RWPE1 (cell line): ENCODE results near the gene PHRF1.

Experiments
- CTCF ChIA-PET: fragments of 350-600 bp; sonication (Branson Sonifier 250); formaldehyde crosslinking; extraction: SDS; loops from one replicate; lab custom pipeline; 2021; lab: Yijun Ruan, JAX
- POLR2A ChIA-PET: fragments of 400-600 bp; formaldehyde crosslinking; extraction: SDS; loops from one replicate; lab custom pipeline; 2020; ENCODE audit warnings: antibody characterized with exemption; ENCODE audit not compliant: low non-redundant PET; lab: Yijun Ruan, JAX
- DNase-seq: peaks from one replicate; pipeline ENCODE4 v3.0.0; 2012; ENCODE audit warnings: low spot score
- H3K27ac ChIP-seq: fragments of 450-650 bp; 2 replicates; pipeline ENCODE4 v1.5.1; 2017
- TF ChIP-seq, protein P1 (sequence below): fragments of 450-650 bp; conservative IDR thresholded peaks from 2 replicates; pipeline ENCODE4 v1.5.1; 2017; ENCODE audit warnings: low read depth, mild to moderate bottlenecking

PHRF1 gene

DNA sequence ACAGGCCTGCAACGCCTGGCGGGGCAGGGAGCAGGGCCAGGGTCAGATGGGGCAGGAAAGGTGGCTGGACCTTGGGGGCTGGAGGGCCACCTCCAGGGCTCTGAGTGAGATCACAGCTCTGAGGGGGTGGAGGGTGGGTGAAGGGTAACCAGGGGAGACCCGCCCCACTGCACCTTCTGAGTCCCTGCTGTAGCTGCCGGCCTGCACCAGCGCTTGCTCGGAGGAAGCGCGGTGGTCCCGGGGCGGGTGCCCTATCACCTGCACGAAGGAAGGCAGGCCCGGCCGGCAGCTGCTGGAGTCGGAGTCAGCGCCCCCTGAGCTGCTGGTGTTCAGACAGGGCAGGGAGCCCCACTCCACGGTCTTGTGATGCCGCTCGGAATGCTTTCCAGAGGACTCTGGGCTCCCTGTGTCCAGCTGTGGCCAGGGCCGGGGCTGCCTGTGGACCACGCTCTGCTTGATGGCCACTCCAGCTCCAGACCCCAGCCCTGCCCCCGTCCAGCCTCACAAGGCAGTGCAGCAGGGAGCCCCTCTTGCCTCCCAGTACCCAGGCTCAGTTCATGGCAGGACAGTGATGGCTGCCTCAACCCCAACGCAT is 19.5 kb upstream of the PHRF1 start:
- POLR2A ChIA-PET, result no interaction called here
- CTCF ChIA-PET, result interaction anchor here (0.5 to 1.1 kb wide), 4 partner anchors 19 to 258 kb away, joined by 3 read pairs; partner anchors contain the start of gene PHRF1
- no peak for DNase-seq
- TF ChIP-seq, protein P1, sequence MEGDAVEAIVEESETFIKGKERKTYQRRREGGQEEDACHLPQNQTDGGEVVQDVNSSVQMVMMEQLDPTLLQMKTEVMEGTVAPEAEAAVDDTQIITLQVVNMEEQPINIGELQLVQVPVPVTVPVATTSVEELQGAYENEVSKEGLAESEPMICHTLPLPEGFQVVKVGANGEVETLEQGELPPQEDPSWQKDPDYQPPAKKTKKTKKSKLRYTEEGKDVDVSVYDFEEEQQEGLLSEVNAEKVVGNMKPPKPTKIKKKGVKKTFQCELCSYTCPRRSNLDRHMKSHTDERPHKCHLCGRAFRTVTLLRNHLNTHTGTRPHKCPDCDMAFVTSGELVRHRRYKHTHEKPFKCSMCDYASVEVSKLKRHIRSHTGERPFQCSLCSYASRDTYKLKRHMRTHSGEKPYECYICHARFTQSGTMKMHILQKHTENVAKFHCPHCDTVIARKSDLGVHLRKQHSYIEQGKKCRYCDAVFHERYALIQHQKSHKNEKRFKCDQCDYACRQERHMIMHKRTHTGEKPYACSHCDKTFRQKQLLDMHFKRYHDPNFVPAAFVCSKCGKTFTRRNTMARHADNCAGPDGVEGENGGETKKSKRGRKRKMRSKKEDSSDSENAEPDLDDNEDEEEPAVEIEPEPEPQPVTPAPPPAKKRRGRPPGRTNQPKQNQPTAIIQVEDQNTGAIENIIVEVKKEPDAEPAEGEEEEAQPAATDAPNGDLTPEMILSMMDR, result no peak
- 0 out of 2 replicates have a peak overlapping the region, but pooled peaks have one; percentile 9 for H3K27ac ChIP-seq

DNA sequence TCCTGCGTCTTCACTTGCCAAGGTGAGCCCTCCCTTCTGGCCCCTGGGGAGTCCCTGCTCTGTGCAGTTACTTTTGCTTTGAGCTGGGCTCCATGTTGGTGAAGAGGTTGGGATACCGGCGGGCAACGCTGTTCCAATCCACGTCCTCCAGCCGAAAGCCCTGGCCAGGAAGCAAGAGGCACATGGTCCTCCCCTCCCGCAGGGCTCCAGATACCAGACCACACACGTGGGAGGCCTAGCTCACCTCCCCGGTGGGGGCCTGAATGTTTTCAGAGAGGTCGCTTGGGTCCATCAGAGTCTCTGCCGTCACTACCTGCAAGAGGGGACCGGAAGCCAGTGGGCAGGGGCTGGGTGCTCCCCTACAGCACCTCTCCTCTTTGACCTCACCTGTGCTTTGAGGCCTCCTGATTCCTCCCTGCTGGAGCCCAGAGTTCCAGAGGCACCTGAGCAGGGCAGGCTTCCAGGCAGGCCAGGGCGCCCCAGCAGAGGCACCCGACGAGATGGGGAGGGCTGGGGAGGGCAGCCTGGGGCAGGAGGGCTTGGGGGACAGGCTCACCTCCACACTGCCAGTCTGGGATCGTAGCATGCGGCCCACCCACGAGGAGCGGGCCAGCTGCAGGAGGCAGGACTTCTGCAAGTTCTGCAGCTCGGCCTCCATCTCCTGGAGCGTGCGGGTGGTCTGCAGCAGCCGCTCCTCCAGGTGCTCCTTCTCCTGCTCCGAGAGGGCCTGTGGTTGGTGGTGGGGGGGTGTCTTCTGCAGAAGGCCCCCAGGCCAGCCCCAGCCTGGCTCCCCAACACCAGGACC is 18.7 kb upstream of the PHRF1 start:
- TF ChIP-seq, protein P1, result no peak
- DNase-seq, result no peak
- H3K27ac ChIP-seq, result 0 out of 2 replicates have a peak overlapping the region, but pooled peaks have one; percentile 9
- ChIA-PET POLR2A (no interaction called here), CTCF (interaction anchor here (0.6 kb wide), 1 partner anchor 257 kb away, joined by 3 read pairs; no protein-coding TSS in a partner anchor)

DNA sequence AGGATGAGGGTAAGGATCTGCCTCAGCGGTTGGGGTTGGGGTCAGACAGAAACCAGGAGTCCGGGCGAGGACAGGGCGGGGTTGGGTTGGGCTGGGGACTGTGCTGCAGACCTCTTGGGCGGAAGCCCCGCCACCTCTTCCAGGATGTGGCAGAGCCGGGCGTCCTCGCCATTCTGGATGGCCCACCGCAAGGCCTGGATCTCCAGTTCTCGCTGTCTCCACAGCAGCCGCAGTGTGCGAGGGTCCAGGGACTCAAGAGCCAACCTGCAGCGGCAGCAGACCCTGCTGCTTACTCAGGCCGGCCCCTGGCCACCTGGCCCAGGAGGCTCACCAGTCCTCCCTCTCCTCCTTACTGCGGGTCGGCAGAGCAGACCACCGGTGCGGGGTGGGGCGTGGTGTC is 17.8 kb upstream of the PHRF1 start:
- DNase-seq, result no peak
- POLR2A ChIA-PET, result no interaction called here
- CTCF ChIA-PET, result no interaction called here
- TF ChIP-seq, protein P1, result no peak
- H3K27ac ChIP-seq, result no peak overlapping the region

DNA sequence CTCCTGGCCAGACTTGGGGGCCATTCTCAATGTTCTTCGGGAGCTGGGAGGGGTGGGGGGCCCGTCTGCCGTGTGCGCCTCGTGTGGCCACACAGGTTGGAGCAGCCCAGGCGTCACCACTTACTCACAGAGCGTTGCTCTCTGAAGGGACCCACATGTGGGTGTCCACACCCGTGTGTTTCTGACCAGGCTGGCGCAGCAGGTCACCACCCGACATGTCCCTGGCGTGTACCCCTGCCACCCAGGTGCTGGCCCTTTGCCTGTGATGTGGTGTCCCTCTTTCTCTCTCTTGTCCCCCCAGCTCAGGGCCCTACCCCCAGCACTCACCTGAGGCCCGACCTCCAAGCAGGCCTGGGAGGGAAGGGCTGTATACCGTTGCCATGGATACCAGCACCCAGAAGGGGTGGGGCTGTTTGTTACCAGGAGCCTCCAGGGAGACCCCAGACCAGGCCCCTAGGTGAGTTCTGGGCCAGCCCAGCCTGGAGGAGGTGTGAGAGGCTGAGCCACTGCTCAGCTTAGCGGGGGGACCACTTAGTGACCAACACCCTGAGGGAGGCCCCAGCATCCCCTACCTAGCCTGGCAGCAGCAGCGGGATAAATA is 17.1 kb upstream of the PHRF1 start:
- POLR2A ChIA-PET, result interaction anchor here (1.0 kb wide), 1 partner anchor 17 kb away, joined by 3 read pairs; the partner anchor contains the start of gene PHRF1
- DNase-seq, result no peak
- peak overlapping the region; percentile 89; the same call in 1 of the 2 replicates for H3K27ac ChIP-seq
- TF ChIP-seq, protein P1, result no peak
- CTCF ChIA-PET, result no interaction called here

DNA sequence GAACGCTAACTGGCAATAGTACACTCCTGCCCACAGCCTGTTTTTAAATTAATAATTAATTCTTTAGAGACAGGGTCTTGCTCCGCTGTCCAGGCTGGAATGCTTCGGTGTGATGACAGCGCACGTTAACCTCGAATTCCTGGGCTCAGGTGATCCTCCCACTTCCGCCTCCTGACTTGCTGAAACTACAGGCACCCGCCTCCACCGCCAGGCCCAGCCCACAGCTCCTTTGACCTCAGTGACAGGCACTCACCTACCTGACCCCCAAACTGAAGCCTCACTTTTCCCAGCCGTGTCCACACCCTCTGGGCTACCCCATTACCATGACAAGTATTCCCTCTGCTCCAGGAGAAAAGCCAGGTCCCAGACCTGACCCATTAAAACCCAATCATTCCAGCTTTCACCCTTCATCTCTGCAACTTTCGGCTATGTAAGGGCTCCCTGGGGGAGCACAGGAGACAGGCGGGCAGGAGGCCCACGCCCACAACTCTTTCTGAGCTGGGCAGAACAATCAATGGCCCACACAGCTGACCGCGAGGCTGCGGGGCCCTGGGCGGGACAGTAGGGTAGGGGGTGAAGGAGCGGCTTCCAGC is 16.5 kb upstream of the PHRF1 start:
- TF ChIP-seq, protein P1, result no peak
- POLR2A ChIA-PET, result interaction anchor here (1.0 kb wide), 1 partner anchor 16 kb away, joined by 3 read pairs; the partner anchor contains the start of gene PHRF1
- no peak for DNase-seq
- peak overlapping the region; percentile 89 for H3K27ac ChIP-seq
- CTCF ChIA-PET, result no interaction called here
